Esophagus muscularis mucosa (tissue), 4 donors: Measurements from ENCODE around the gene FAR2. TPM values are rescaled to one million over a fixed set of nuclear protein-coding genes. Genes with fewer than 3 reads are reported as not detected.

Experiments used
- DNase-seq: peaks from one replicate; pipeline ENCODE4 v3.0.0-alpha.2; 2017; ENCODE audit errors: extremely low spot score
- H3K27ac ChIP-seq, 4 donors: fragments of 200-600 bp; sonication (generic); replicated peaks in 1 of 4; 1 replicate in 3 of 4; 2 replicates in 1 of 4; pipeline ENCODE4 v1.5.1; 2016 to 2019; ENCODE audit warnings: mild to moderate bottlenecking in 1 of 4
- H3K27me3 ChIP-seq, 4 donors: fragments of 200-600 bp; sonication (generic); one replicate each; pipeline versions ENCODE4 v1.5.1 to v1.6.0; 2016 to 2019
- H3K36me3 ChIP-seq, 4 donors: fragments of 200-600 bp; sonication (generic); one replicate each; pipeline ENCODE4 v1.5.1; 2016 to 2019
- H3K4me1 ChIP-seq, 4 donors: fragments of 200-600 bp; sonication (generic); one replicate each; pipeline ENCODE4 v1.5.1; 2016 to 2019
- H3K4me3 ChIP-seq, 4 donors: fragments of 200-600 bp; sonication (generic); 1 replicate in 2 of 4; 2 replicates in 2 of 4; pipeline ENCODE4 v1.5.1; 2016 to 2019; ENCODE audit warnings: mild to moderate bottlenecking in 4 of 4, moderate library complexity in 1 of 4
- H3K9me3 ChIP-seq, 4 donors: fragments of 200-600 bp; sonication (generic); 1 replicate in 3 of 4; 2 replicates in 1 of 4; pipeline ENCODE4 v1.5.1; 2016 to 2019
- EP300 ChIP-seq: sonication (generic); formaldehyde crosslinking; IDR thresholded peaks from one replicate; pipeline ENCODE4 v1.6.1; 2017; ENCODE audit warnings: antibody characterized with exemption
- POLR2A ChIP-seq: fragments of 450-650 bp; IDR thresholded peaks from one replicate; pipeline ENCODE4 v1.6.1; 2017; ENCODE audit warnings: antibody characterized with exemption, moderate library complexity, mild to moderate bottlenecking, low read depth
- POLR2AphosphoS5 ChIP-seq, 2 donors: sonication (generic); formaldehyde crosslinking; IDR thresholded peaks; one replicate each; pipeline ENCODE4 v1.6.1; 2017; ENCODE audit warnings: antibody characterized with exemption in 2 of 2
- WGBS: methylation state at CpG from one replicate; pipeline ENCODE4 v1.1.5; 2018; 5-methylcytosine and 5-hydroxymethylcytosine counted together
- intact Hi-C: fragments of 100-400 bp; cut with DNase I; formaldehyde crosslinking; loops from one replicate; pipeline ENCODE4 v1.15.1; 2023
- total RNA-seq, 4 donors: library from RNA; depleted of rRNA; stranded (reverse); fragments of >200 nt; gene quantifications; one replicate each; pipeline versions ENCODE4 v1.1.0 to v1.2.1, GENCODE V29; 2016
- TF ChIP-seq, protein P1 (sequence below), 3 experiments: fragments of 200-600 bp in 2 of 3; fragments of 450-650 bp in 1 of 3; sonication (generic) in 2 of 3; IDR thresholded peaks; one replicate each; pipeline ENCODE4 v1.5.1; 2017 to 2019; ENCODE audit warnings: antibody characterized with exemption in 3 of 3, mild to moderate bottlenecking in 2 of 3, moderate library complexity in 1 of 3

The FAR2 gene
- total RNA-seq, 4 donors from 2014 or later, result 11.6 to 15.0 (median 11.9) TPM

DNA sequence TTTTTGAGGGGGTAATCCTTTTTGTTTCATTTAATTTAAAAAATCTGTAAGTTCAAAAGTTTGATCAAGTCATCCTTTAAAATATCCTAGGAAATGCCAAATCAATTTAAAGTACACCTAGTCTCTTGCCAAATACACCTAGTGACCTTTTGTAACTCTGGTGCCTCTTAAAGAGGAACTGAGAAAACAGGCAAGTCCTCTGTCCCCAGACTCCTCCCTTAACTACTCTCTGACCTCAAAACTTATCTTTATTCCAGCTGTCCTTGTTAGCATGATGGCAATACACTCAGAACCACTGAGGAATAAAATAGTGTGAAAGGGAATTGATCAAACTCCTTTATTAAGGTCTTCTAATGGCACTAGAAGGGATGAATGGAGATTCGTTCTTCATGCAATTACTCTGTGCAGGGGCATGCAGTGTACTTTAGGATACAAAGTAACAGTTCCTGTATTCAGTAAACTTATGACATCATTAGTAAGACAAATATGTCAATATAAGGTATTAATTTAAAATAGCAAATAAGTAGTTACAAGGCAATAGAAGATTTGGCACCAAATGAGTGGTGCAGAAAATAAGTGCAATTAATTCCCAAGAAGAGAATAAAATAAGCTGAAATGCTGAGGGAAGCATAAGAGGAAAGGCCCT, 3.3 kb downstream of the FAR2 start:
- WGBS, result 59% methylated on average over 1 of the region's 1 CpG
- no peaks in the 10 kb centered on the region for H3K9me3 ChIP-seq
- peak overlapping the region in 3 of 4 donors; percentile 19 to 26 (median 22) for H3K27ac ChIP-seq
- H3K27me3 ChIP-seq, result no peaks in the 10 kb centered on the region
- intact Hi-C loops, result no loop called here
- no peak overlapping the region for H3K4me3 ChIP-seq
- no peaks in the 10 kb centered on the region for H3K36me3 ChIP-seq
- peaks cover 4 to 51% (median 47%) of the 10 kb centered on the region in 4 donors for H3K4me1 ChIP-seq
- no peak for TF ChIP-seq EP300
- TF ChIP-seq POLR2A, result no peak
- TF ChIP-seq POLR2AphosphoS5 (IDR thresholded peaks at IDR 0.05), result no peak
- TF ChIP-seq, protein P1, sequence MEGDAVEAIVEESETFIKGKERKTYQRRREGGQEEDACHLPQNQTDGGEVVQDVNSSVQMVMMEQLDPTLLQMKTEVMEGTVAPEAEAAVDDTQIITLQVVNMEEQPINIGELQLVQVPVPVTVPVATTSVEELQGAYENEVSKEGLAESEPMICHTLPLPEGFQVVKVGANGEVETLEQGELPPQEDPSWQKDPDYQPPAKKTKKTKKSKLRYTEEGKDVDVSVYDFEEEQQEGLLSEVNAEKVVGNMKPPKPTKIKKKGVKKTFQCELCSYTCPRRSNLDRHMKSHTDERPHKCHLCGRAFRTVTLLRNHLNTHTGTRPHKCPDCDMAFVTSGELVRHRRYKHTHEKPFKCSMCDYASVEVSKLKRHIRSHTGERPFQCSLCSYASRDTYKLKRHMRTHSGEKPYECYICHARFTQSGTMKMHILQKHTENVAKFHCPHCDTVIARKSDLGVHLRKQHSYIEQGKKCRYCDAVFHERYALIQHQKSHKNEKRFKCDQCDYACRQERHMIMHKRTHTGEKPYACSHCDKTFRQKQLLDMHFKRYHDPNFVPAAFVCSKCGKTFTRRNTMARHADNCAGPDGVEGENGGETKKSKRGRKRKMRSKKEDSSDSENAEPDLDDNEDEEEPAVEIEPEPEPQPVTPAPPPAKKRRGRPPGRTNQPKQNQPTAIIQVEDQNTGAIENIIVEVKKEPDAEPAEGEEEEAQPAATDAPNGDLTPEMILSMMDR (IDR thresholded peaks at IDR 0.05), result no peak
- no peak for DNase-seq

DNA sequence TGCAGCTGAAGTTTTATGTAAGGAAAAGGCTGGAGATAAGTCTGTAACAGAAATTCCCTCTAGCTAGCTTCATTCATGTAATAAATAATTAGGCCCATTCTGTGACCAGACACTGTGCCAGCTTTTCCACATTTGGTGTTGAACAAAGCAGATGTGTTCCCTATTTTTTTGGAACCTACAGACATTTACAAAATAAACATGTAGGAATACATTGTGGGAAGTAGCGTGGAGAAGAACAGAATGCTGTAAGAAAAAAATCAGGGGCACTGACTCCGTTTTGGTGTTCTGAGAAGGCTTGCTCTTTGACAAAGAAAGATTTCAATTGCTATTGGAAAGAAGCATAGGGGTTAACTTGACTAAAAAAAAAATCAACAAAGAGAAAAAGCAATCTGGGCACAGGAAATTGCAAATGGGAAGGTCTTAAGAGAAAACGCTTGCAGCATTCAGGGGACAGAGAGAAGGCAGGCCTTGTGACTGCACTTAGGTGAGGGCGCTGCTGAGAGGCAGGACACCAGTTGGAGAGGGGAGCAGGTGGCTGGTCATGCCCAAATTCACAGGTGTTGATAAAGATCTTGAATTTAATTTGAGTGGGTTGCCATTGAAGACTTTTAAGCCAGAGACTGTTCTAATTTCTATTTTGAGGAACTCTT, 4.0 kb downstream of the FAR2 start:
- Histone ChIP-seq H3K4me1 (peaks cover 4 to 52% (median 47%) of the 10 kb centered on the region in 4 donors), H3K4me3 (no peak overlapping the region), H3K9me3 (no peaks in the 10 kb centered on the region), H3K27ac (peak overlapping the region; percentile 19 to 26 (median 22)), H3K36me3 (no peaks in the 10 kb centered on the region), H3K27me3 (no peaks in the 10 kb centered on the region)
- no peak for TF ChIP-seq POLR2A
- TF ChIP-seq POLR2AphosphoS5 (IDR thresholded peaks at IDR 0.05), result no peak
- TF ChIP-seq, protein P1 (IDR thresholded peaks at IDR 0.05), result no peak
- DNase-seq, result no peak
- intact Hi-C loops, result no loop called here
- 64% methylated on average over 4 of the region's 4 CpGs for WGBS

DNA sequence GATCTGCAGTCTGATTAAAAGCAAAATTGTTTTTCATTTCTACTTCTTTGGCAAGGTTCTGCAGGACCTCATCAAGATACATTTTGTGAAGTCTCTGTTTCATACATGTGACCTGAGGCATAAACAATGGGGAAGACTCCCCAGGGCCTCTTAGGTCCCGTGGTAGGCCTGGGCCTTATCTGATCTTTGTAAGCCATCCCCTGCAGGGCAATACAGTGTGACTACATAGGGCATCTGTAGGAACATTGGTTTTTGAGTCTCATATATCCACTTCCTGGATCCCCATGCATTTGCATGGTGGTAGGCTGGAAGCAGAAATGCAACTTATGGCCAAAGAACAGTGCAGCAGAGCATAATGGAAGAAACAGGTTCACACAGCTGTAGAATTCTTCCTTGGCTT, 6.0 kb downstream of the FAR2 start:
- H3K4me1 ChIP-seq, result peaks cover 0 to 45% (median 43%) of the 10 kb centered on the region in 4 donors
- DNase-seq, result no peak
- H3K27ac ChIP-seq, result peak overlapping the region in 1 of 4 donors; percentile 9
- WGBS, result 75% methylated on average over 1 of the region's 1 CpG
- no peak overlapping the region for H3K4me3 ChIP-seq
- H3K27me3 ChIP-seq, result no peaks in the 10 kb centered on the region
- intact Hi-C loops, result no loop called here
- no peaks in the 10 kb centered on the region for H3K9me3 ChIP-seq
- TF ChIP-seq POLR2A, result no peak
- no peak for TF ChIP-seq POLR2AphosphoS5 (IDR thresholded peaks at IDR 0.05)
- TF ChIP-seq EP300, result no peak
- TF ChIP-seq, protein P1 (IDR thresholded peaks at IDR 0.05), result no peak
- H3K36me3 ChIP-seq, result no peaks in the 10 kb centered on the region

DNA sequence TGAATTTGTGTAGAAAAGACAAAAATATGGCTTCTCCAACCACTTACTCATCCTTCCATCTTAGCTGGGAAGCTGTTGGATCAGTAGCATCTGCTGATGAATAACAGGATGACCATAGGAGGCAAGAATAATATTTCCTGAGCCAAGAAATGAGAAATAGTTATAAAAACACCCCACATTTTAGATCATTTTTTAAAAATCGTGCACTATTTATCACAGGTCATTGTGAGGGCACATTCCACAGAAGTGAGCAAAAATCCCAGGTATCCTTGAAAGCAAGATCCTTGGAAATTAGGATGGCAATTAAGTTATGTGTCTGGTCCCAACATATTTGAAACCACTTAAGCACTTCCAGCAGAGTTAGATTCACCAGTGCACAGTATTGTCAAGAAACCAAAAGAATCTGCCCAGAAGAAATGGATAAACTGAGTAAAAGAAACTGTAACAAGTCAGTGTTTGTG, 8.4 kb downstream of the FAR2 start:
- no peak for DNase-seq
- TF ChIP-seq POLR2AphosphoS5 (IDR thresholded peaks at IDR 0.05) (no peak), POLR2A (no peak), EP300 (no peak)
- TF ChIP-seq, protein P1 (IDR thresholded peaks at IDR 0.05), result no peak
- Histone ChIP-seq H3K9me3 (no peaks in the 10 kb centered on the region), H3K27ac (peak overlapping the region in 1 of 4 donors; percentile 13), H3K4me1 (peaks cover 0 to 38% (median 34%) of the 10 kb centered on the region in 4 donors), H3K27me3 (no peaks in the 10 kb centered on the region), H3K36me3 (no peaks in the 10 kb centered on the region), H3K4me3 (peak overlapping the region in 1 of 4 donors; percentile 2)
- WGBS, result 10% methylated on average over 1 of the region's 1 CpG
- intact Hi-C loops, result no loop called here
